CD14-positive monocyte (primary cell): ENCODE results near the gene NAPSA. TPM values are rescaled to one million over a fixed set of nuclear protein-coding genes. Genes with fewer than 3 reads are reported as not detected.

Experiments
- DNase-seq, 3 donors: peaks; one replicate each; pipeline ENCODE4 v3.0.0-alpha.2; 2011 to 2022
- H2AFZ ChIP-seq: 2 replicates; pipeline ENCODE4 v1.6.0; 2012; ENCODE audit warnings: mild to moderate bottlenecking, low read depth, low read length, inconsistent platforms; ENCODE audit not compliant: insufficient read depth, poor library complexity, severe bottlenecking
- H3K27ac ChIP-seq, 2 donors: 1 replicate in 1 of 2; 2 replicates in 1 of 2; pipeline ENCODE4 v1.5.1; 2012 to 2013; ENCODE audit warnings: low read length in 2 of 2, control low read depth in 1 of 2, inconsistent platforms in 1 of 2, low read depth in 1 of 2, mild to moderate bottlenecking in 1 of 2
- H3K27me3 ChIP-seq, 2 donors: one replicate each; pipeline versions ENCODE4 v1.6.0 to v1.6.1; 2011 to 2013; ENCODE audit warnings: low read length in 2 of 2; ENCODE audit not compliant: control insufficient read depth in 2 of 2, insufficient read depth in 2 of 2
- H3K36me3 ChIP-seq, 2 donors: replicated peaks in 1 of 2; 1 replicate in 1 of 2; 2 replicates in 1 of 2; pipeline versions ENCODE4 v1.5.1 to v1.6.1; 2012 to 2013; ENCODE audit warnings: low read length in 2 of 2, control low read depth in 1 of 2, inconsistent platforms in 1 of 2, mild to moderate bottlenecking in 1 of 2; ENCODE audit not compliant: insufficient read depth in 2 of 2, control insufficient read depth in 1 of 2
- H3K4me1 ChIP-seq, 2 donors: 1 replicate in 1 of 2; 2 replicates in 1 of 2; pipeline versions ENCODE4 v1.5.1 to v1.6.1; 2012 to 2013; ENCODE audit warnings: low read length in 2 of 2, control low read depth in 1 of 2, inconsistent platforms in 1 of 2, mild to moderate bottlenecking in 1 of 2, moderate library complexity in 1 of 2; ENCODE audit not compliant: insufficient read depth in 2 of 2, control insufficient read depth in 1 of 2
- H3K4me2 ChIP-seq: replicated peaks from 2 replicates; pipeline ENCODE3; 2012; ENCODE audit warnings: low read length, moderate library complexity, mild to moderate bottlenecking; ENCODE audit not compliant: poor library complexity, severe bottlenecking; ENCODE audit errors: extremely low read depth
- H3K4me3 ChIP-seq, 3 experiments: fragments of 200-600 bp in 1 of 3; sonication (generic) in 1 of 3; replicated peaks in 1 of 3; 1 replicate in 2 of 3; 2 replicates in 1 of 3; pipeline ENCODE4 v1.5.1; 2011 to 2013; ENCODE audit warnings: low read length in 3 of 3, mild to moderate bottlenecking in 3 of 3, control low read depth in 2 of 3, low read depth in 2 of 3, inconsistent platforms in 1 of 3, moderate library complexity in 1 of 3
- H3K79me2 ChIP-seq: 2 replicates; pipeline ENCODE4 v1.6.0; 2012; ENCODE audit warnings: mild to moderate bottlenecking, control low read depth, inconsistent platforms, low read length, moderate library complexity; ENCODE audit not compliant: insufficient read depth
- H3K9ac ChIP-seq: 2 replicates; pipeline ENCODE4 v1.6.0; 2017; ENCODE audit warnings: low read length, mild to moderate bottlenecking; ENCODE audit not compliant: insufficient read depth, poor library complexity, severe bottlenecking
- H3K9me3 ChIP-seq, 2 donors: replicated peaks in 1 of 2; 1 replicate in 1 of 2; 2 replicates in 1 of 2; pipeline versions ENCODE4 v1.5.1 to v1.6.1; 2012 to 2013; ENCODE audit warnings: low read length in 2 of 2, control low read depth in 1 of 2; ENCODE audit not compliant: control insufficient read depth in 1 of 2, insufficient read depth in 1 of 2
- H4K20me1 ChIP-seq: 2 replicates; pipeline ENCODE4 v1.6.0; 2012; ENCODE audit warnings: mild to moderate bottlenecking, low read length, control low read depth, moderate library complexity; ENCODE audit not compliant: insufficient read depth
- H3K27ac Mint-ChIP-seq, 7 donors: one replicate each; pipeline ENCODE4 v1.8.0; 2020; ENCODE audit warnings: mild to moderate bottlenecking in 7 of 7, mixed read lengths in 7 of 7, moderate library complexity in 6 of 7, inconsistent platforms in 2 of 7
- H3K27me3 Mint-ChIP-seq, 3 donors: one replicate each; pipeline ENCODE4 v1.8.0; 2021 to 2022; ENCODE audit warnings: low read depth in 3 of 3, mild to moderate bottlenecking in 3 of 3, mixed read lengths in 3 of 3, moderate library complexity in 3 of 3, inconsistent platforms in 1 of 3
- H3K36me3 Mint-ChIP-seq, 2 donors: one replicate each; pipeline ENCODE4 v1.8.0; 2020; ENCODE audit warnings: mixed read lengths in 2 of 2, inconsistent platforms in 1 of 2, mild to moderate bottlenecking in 1 of 2
- H3K4me1 Mint-ChIP-seq: one replicate; pipeline ENCODE4 v1.8.0; 2020; ENCODE audit warnings: mild to moderate bottlenecking, mixed read lengths
- H3K4me3 Mint-ChIP-seq, 2 donors: one replicate each; pipeline ENCODE4 v1.8.0; 2020; ENCODE audit warnings: mild to moderate bottlenecking in 2 of 2, mixed read lengths in 2 of 2, moderate library complexity in 1 of 2
- H3K9me3 Mint-ChIP-seq, 7 donors: one replicate each; pipeline ENCODE4 v1.8.0; 2020 to 2022; ENCODE audit warnings: mixed read lengths in 7 of 7, mild to moderate bottlenecking in 6 of 7, moderate library complexity in 6 of 7, inconsistent platforms in 2 of 7
- CTCF ChIP-seq: fragments of 200-600 bp; IDR thresholded peaks from one replicate; pipeline ENCODE4 v1.8.0; 2022; ENCODE audit warnings: antibody characterized with exemption, mild to moderate bottlenecking
- WGBS: methylation state at CpG from one replicate; pipeline ENCODE4 v1.1.5; 2013; ENCODE audit warnings: missing lambda C conversion rate; ENCODE audit not compliant: insufficient coverage; 5-methylcytosine and 5-hydroxymethylcytosine counted together
- intact Hi-C, 2 donors: fragments of 100-400 bp; cut with micrococcal nuclease; formaldehyde crosslinking; loops; one replicate each; pipeline versions ENCODE4 v1.15.0 to v1.15.1; 2023
- polyA plus RNA-seq, 3 donors: library from polyadenylated mRNA; depleted of rRNA in 1 of 3; unstranded in 2 of 3; stranded (reverse) in 1 of 3; fragments of 300-500 nt in 2 of 3; fragments of >200 nt in 1 of 3; fragmentation: Illumina TruSeq in 2 of 3; gene quantifications; 1 replicate in 2 of 3; 2 replicates in 1 of 3; pipeline ENCODE4 v1.2.3, GENCODE V29; 2012 to 2021

NAPSA gene
- polyA plus RNA-seq, 3 donors: 0.27 to 1.3 (median 0.52) TPM

GRCh38 chr19:50371914-50372475 is 6.6 kb upstream of the NAPSA start:
- no peaks in the 10 kb centered on the region for H3K9me3 ChIP-seq
- H3K4me1 Mint-ChIP-seq: peaks cover 25% of the 10 kb centered on the region
- H3K4me1 ChIP-seq: peaks cover 32 to 38% of the 10 kb centered on the region in 2 donors
- peaks cover 0 to under 1% of the 10 kb centered on the region in 2 donors for H3K36me3 Mint-ChIP-seq
- H3K9ac ChIP-seq: no peak overlapping the region
- H3K27ac ChIP-seq: peak overlapping the region; percentile 64
- H3K79me2 ChIP-seq: peaks cover under 1% of the 10 kb centered on the region
- TF ChIP-seq CTCF: no peak
- H3K27ac Mint-ChIP-seq: peak overlapping the region; percentile 31 to 91 (median 82)
- peaks cover 2% of the 10 kb centered on the region for H4K20me1 ChIP-seq
- H3K9me3 Mint-ChIP-seq: peaks cover 0 to 2% (median 0%) of the 10 kb centered on the region in 7 donors
- H3K27me3 ChIP-seq: no peaks in the 10 kb centered on the region
- H3K4me3 Mint-ChIP-seq: no peak overlapping the region
- H3K27me3 Mint-ChIP-seq: peaks cover 0 to 5% (median 2%) of the 10 kb centered on the region in 3 donors
- no peak overlapping the region for H3K4me3 ChIP-seq
- H2AFZ ChIP-seq: no peak overlapping the region
- 21% methylated on average over 4 of the region's 10 CpGs for WGBS
- peak in 2 of 3 donors; percentile 51 to 60 for DNase-seq
- H3K36me3 ChIP-seq: no peaks in the 10 kb centered on the region
- intact Hi-C loops: no loop called here
- no peak overlapping the region for H3K4me2 ChIP-seq

DNA sequence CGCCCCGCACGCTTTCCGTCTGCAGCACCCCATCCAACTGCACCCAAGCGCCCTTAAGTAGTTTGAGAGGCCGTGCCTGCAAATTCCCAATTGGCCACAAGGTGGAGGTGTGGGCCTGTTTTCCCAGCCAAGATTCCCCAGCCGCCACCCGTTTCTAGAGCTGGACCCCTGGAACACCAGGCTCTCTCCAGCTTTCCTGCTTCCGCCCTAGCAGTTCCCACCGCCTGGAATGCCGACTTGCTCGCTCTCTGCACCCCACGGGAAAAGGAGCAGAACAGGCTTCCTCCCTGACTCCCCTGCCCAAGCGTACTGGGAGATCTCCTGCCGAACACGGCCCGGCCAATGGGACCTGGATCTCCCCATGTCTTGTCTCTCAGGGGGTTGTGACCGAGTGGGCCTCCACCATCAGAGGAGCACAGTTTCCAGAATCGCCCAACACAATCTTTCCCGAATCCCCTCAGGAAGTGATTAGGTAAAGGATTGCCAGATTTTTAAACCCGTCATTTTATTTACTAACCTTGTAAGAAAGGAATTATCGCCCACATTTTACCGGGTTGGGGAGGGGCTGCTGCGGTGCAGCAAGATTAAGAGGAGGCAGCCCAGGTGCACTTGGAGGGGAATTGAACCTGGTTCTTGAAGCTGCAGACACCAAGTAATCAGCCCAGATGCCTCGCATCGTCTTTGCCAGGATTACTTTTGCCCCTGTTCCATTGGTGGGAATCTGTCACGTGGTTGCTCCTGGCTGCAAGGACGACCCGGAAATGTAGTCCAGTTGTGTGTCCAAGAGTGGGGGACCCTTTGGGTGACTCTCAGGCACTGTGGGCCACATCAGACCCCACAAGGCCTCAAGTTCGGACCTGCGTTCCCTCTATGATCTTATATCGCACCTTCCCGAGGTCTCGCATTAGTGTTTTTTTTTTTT is 3.5 kb upstream of the NAPSA start:
- H3K36me3 Mint-ChIP-seq: no peaks in the 10 kb centered on the region
- Histone ChIP-seq H3K9ac (peak overlapping the region; percentile 68), H3K4me2 (peak overlapping the region; percentile 99), H4K20me1 (no peaks in the 10 kb centered on the region), H2AFZ (peak overlapping the region; percentile 94), H3K4me1 (peaks cover 26 to 29% of the 10 kb centered on the region in 2 donors), H3K27ac (peak overlapping the region; percentile 6 to 79), H3K36me3 (no peaks in the 10 kb centered on the region), H3K4me3 (peak overlapping the region; percentile 53 to 90 (median 67)), H3K27me3 (no peaks in the 10 kb centered on the region), H3K79me2 (no peaks in the 10 kb centered on the region), H3K9me3 (no peaks in the 10 kb centered on the region)
- WGBS: under 1% methylated on average over 22 of the region's 34 CpGs
- DNase-seq: peak; percentile 70 to 87 (median 87)
- H3K9me3 Mint-ChIP-seq: no peaks in the 10 kb centered on the region
- TF ChIP-seq CTCF: peak; percentile 93
- peak overlapping the region; percentile 96 to 99 for H3K4me3 Mint-ChIP-seq
- intact Hi-C loops: loop anchor here (1.0 to 5.0 kb wide), 5 partner anchors 43 to 193 kb away; no protein-coding TSS in a partner anchor
- H3K27ac Mint-ChIP-seq: peak overlapping the region; percentile 77 to 98 (median 91)
- peaks cover 29% of the 10 kb centered on the region for H3K4me1 Mint-ChIP-seq
- H3K27me3 Mint-ChIP-seq: peaks cover 0 to 8% (median 2%) of the 10 kb centered on the region in 3 donors
